Measurements from ENCODE around the gene CHST15.

GRCh38 chr10:124047427-124048152 is 45.8 kb downstream of the CHST15 start:
- TF ChIP-seq ELK1 (IDR thresholded peaks at IDR 0.05; ENCODE audit: borderline replicate concordance, low read depth, low read length) (no peak), SMC3 (IDR thresholded peaks at IDR 0.05; ENCODE audit: low read depth, low read length) (no peak), POLR2A (IDR thresholded peaks at IDR 0.05; ENCODE audit: low read depth, low read length) (no peak), CTCF (conservative IDR thresholded peaks at IDR 0.05; ENCODE audit: low read depth, low read length) (no peak), RFX5 (IDR thresholded peaks at IDR 0.05; ENCODE audit: low read depth, low read length) (no peak)

Measured in IMR-90 (cell line).